ENCODE results near the gene PPM1H.
A peak's percentile ranks its signal among the peaks of the same experiment; 100 is the strongest.
"Not testable (repeated sequence)": the region's sequence is repeated elsewhere in the genome, so short reads cannot be mapped to it uniquely, and the experiment has no call there.

Gene PPM1H

GRCh38 chr12:62761658-62762057, 173.3 kb downstream of the PPM1H start:
- DNase-seq: peak; percentile 81

GRCh38 chr12:62760779-62761178, 174.2 kb downstream of the PPM1H start:
- no peak for DNase-seq

- not testable (repeated sequence) for DNase-seq
Measured at GRCh38 chr12:62760341-62760740, 174.6 kb downstream of the PPM1H start.

GRCh38 chr12:62758216-62758615, 176.7 kb downstream of the PPM1H start:
- DNase-seq: no peak

- no peak for DNase-seq
Measured at GRCh38 chr12:62757048-62757447, 177.9 kb downstream of the PPM1H start.

- no peak for DNase-seq
Measured at GRCh38 chr12:62754706-62755105, 180.2 kb downstream of the PPM1H start.

- no peak for DNase-seq
Measured at GRCh38 chr12:62751810-62752155, 183.2 kb downstream of the PPM1H start.

GRCh38 chr12:62750941-62751809, 183.8 kb downstream of the PPM1H start:
- DNase-seq: no peak

GRCh38 chr12:62749586-62749985, 185.4 kb downstream of the PPM1H start:
- DNase-seq: no peak

- no peak for DNase-seq
Measured at GRCh38 chr12:62748941-62749468, 185.9 kb downstream of the PPM1H start.

GRCh38 chr12:62744551-62744950, 190.4 kb downstream of the PPM1H start:
- no peak for DNase-seq

- DNase-seq: no peak
Measured at GRCh38 chr12:62739266-62740015, 195.5 kb downstream of the PPM1H start.

- DNase-seq: no peak
Measured at GRCh38 chr12:62738616-62739015, 196.3 kb downstream of the PPM1H start.

- no peak for DNase-seq
Measured at GRCh38 chr12:62738105-62738504, 196.8 kb downstream of the PPM1H start.

- DNase-seq: no peak
Measured at GRCh38 chr12:62737615-62738014, 197.3 kb downstream of the PPM1H start.

- DNase-seq: no peak
Measured at GRCh38 chr12:62737188-62737587, 197.8 kb downstream of the PPM1H start.

GRCh38 chr12:62736596-62736995, 198.4 kb downstream of the PPM1H start:
- DNase-seq: no peak

- no peak for DNase-seq
Measured at GRCh38 chr12:62732861-62733427, 202.0 kb downstream of the PPM1H start.

GRCh38 chr12:62731055-62731820, 203.7 kb downstream of the PPM1H start:
- DNase-seq: no peak

GRCh38 chr12:62730649-62731048, 204.3 kb downstream of the PPM1H start:
- no peak for DNase-seq

GRCh38 chr12:62729579-62730544, 205.1 kb downstream of the PPM1H start:
- not testable (repeated sequence) for DNase-seq

GRCh38 chr12:62728741-62729140, 206.2 kb downstream of the PPM1H start:
- DNase-seq: no peak
